Activated CD8-positive, alpha-beta memory T cell treated with anti-CD3 and anti-CD28 coated beads, Interleukin-2, amount 10 ng/mL, durations not matched to agents 7 days and 5 days (primary cell): ENCODE results near the gene CAB39. TPM values are rescaled to one million over a fixed set of nuclear protein-coding genes. Genes with fewer than 3 reads are reported as not detected.

ENCODE experiments used
- ATAC-seq: fragments of 150-1000 bp; cut with Tn5 transposase; one replicate; pipeline ENCODE4 v1.10.0; 2021; ENCODE audit warnings: moderate library complexity
- CTCF ChIA-PET: fragments of 350-600 bp; sonication (Branson Sonifier 250); formaldehyde crosslinking; loops from one replicate; lab custom pipeline; 2021; ENCODE audit warnings: antibody characterized with exemption; lab: Charles Lee
- DNase-seq: peaks from one replicate; pipeline ENCODE4 v3.0.0-alpha.2; 2020
- H3K27ac Mint-ChIP-seq: one replicate; pipeline ENCODE4 v1.8.0; 2021; ENCODE audit warnings: mild to moderate bottlenecking, mixed read lengths
- H3K27me3 Mint-ChIP-seq: one replicate; pipeline ENCODE4 v1.8.0; 2021; ENCODE audit warnings: mixed read lengths
- H3K36me3 Mint-ChIP-seq: one replicate; pipeline ENCODE4 v1.8.0; 2021; ENCODE audit warnings: mild to moderate bottlenecking, mixed read lengths
- H3K4me1 Mint-ChIP-seq: one replicate; pipeline ENCODE4 v1.8.0; 2021; ENCODE audit warnings: mixed read lengths
- H3K4me3 Mint-ChIP-seq: one replicate; pipeline ENCODE4 v1.8.0; 2021; ENCODE audit warnings: mild to moderate bottlenecking, moderate library complexity, mixed read lengths
- H3K9me3 Mint-ChIP-seq: one replicate; pipeline ENCODE4 v1.8.0; 2022; ENCODE audit warnings: low read depth, mixed read lengths
- total RNA-seq, 2 experiments: library from RNA; stranded (reverse); gene quantifications; one replicate each; pipeline ENCODE4 v1.2.3, GENCODE V29; 2021

CAB39 gene
- total RNA-seq, 2 experiments from 2014 or later: 148 to 174 TPM

DNA sequence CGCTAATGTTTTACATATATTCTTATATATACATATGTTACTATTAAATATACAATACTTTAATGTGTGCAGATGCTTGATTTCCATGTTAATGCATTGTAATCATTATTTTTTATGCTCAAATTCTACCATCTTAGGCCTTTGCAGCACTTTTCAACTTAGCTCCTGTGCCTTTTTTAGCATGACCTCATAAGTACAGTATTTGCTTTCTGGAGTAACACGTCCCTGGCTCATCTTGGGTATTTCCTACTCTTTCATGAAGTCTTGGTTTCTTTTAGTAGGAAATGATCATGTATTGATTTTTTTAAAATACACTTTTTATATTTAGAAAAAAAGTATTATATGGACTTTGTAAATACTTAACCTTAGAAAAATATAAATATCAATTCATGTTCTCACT is 36.5 kb downstream of the CAB39 start:
- no peaks in the 10 kb centered on the region for H3K9me3 Mint-ChIP-seq
- no peaks in the 10 kb centered on the region for H3K27me3 Mint-ChIP-seq
- H3K4me1 Mint-ChIP-seq: peaks cover 51% of the 10 kb centered on the region
- H3K36me3 Mint-ChIP-seq: peaks cover 62% of the 10 kb centered on the region
- no peak overlapping the region for H3K4me3 Mint-ChIP-seq
- CTCF ChIA-PET: interaction anchor here (1.2 kb wide), 1 partner anchor 48 kb away, joined by 3 read pairs; no protein-coding TSS in a partner anchor
- no peak for DNase-seq
- no peak overlapping the region for H3K27ac Mint-ChIP-seq
- no peak for ATAC-seq

DNA sequence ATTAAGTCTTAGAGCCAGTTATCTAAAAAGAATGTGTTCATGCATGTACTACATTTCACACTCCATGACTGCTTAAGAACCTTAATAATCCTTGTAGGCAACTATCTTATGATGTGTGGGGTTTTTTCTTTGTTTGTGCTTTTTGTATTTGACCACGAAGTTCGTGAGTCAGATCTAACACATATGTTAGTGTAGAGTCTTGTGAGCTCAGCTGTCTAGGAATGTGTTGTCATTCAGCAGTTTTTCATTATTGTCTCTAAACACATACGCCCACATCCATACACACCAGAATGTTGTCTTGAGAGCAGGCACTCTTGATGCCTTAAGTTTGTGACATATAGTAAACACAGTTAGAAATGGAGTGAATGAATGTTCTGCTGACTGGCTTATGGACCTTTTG is 38.4 kb downstream of the CAB39 start:
- peak overlapping the region; percentile 4 for H3K27ac Mint-ChIP-seq
- H3K36me3 Mint-ChIP-seq: peaks cover 62% of the 10 kb centered on the region
- no peak overlapping the region for H3K4me3 Mint-ChIP-seq
- CTCF ChIA-PET: interaction anchor here (0.8 to 2.2 kb wide), 3 partner anchors 12 to 48 kb away, joined by 3 to 6 read pairs (median 4); no protein-coding TSS in a partner anchor
- ATAC-seq (peak; percentile 74), DNase-seq (no peak)
- no peaks in the 10 kb centered on the region for H3K9me3 Mint-ChIP-seq
- H3K27me3 Mint-ChIP-seq: no peaks in the 10 kb centered on the region
- H3K4me1 Mint-ChIP-seq: peaks cover 65% of the 10 kb centered on the region

DNA sequence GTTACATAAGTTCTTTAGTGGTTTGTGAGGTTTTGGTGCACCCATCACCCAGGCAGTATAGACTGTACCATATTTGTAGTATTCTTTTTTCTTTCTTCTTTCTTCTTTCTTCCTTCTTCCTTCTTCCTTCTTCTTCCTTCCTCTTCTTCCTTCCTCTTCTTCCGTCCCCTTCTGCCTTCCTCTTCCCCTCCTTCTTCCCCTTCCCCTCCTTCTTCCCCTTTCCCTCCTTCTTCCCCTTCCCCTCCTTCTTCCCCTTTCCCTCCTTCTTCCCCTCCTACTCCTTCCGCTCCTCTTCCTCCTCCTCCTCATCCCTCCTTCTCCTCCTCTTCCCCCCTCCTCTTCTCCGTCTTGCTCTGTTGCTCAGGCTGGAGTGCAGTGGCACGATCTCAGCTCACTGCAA is 41.6 kb downstream of the CAB39 start:
- Mint-ChIP-seq H3K36me3 (peaks cover 54% of the 10 kb centered on the region), H3K27me3 (no peaks in the 10 kb centered on the region), H3K4me1 (peaks cover 71% of the 10 kb centered on the region), H3K9me3 (no peaks in the 10 kb centered on the region), H3K27ac (no peak overlapping the region), H3K4me3 (no peak overlapping the region)
- DNase-seq (no peak), ATAC-seq (no peak)
- CTCF ChIA-PET: no interaction called here

DNA sequence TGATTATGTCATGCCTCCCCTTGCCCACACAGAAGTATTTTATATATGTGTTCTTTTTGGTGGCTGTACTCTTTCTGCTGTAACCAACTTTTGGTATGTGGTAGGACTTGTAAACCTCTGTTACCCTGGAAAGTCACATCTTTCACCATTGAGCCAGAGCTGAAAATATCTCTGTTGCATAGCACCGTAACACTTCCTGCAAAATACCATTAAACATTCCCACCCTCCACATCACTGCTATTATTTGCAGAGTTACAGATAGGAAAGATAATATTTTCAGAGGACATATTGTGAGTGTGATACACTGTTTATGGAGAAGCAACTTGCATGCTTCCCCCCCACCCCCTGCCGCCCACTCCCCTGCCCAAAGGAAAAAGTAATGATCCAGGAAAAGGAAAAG is 44.8 kb downstream of the CAB39 start:
- CTCF ChIA-PET: interaction anchor here (1.0 to 1.2 kb wide), 2 partner anchors 17 to 597 kb away, joined by 4 read pairs; no protein-coding TSS in a partner anchor
- no peaks in the 10 kb centered on the region for H3K9me3 Mint-ChIP-seq
- H3K4me3 Mint-ChIP-seq: no peak overlapping the region
- no peaks in the 10 kb centered on the region for H3K27me3 Mint-ChIP-seq
- peaks cover 64% of the 10 kb centered on the region for H3K4me1 Mint-ChIP-seq
- H3K27ac Mint-ChIP-seq: peak overlapping the region; percentile 2
- peaks cover 57% of the 10 kb centered on the region for H3K36me3 Mint-ChIP-seq
- ATAC-seq: peak; percentile 29
- no peak for DNase-seq

DNA sequence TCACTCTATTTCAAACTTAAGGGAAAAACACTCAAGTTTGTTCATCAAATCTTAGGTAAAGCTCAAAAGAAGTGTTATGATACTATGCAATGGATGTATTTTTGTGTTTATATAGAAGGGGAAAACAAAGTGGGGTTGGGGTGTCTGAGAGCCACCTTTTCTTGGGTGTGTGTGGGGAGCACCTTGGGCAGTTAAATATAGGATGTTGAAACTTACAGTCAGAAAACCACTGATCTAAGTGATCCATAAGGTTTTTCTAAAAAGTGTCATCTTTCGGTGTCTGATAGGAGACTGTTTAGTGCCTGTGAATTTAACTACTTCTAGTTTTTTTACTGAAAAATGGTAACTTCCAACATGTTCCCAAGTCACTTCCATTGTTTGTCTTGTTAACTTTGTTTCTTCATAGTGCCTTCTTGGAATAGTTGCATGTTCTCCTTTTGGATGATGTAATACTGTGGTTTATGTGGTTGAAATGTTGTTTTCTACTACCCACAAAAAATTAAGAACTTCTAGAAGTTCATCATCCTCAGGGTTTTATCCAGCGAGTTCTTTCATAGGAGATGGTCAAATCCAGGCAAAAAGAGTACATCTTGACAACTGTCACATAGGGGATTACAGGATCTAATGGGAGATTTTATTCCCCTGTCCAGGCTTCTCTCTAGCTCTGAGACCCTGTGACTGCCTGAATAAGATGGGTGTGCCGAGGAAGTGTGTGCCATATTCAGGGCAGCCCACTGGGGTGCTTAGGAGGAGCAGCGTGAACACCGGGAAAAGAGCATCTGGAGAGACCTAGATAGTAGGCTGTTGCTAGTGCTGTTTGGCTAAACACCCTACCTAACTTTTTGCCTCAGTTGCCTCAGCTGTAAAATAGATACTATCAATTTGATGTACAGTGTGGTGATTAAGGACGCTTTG is 46.2 kb downstream of the CAB39 start:
- CTCF ChIA-PET: interaction anchor here (1.0 kb wide), 1 partner anchor 40 kb away, joined by 3 read pairs; no protein-coding TSS in a partner anchor
- ATAC-seq (no peak), DNase-seq (no peak)
- H3K9me3 Mint-ChIP-seq: no peaks in the 10 kb centered on the region
- peaks cover 62% of the 10 kb centered on the region for H3K4me1 Mint-ChIP-seq
- peaks cover 57% of the 10 kb centered on the region for H3K36me3 Mint-ChIP-seq
- no peak overlapping the region for H3K4me3 Mint-ChIP-seq
- peak overlapping the region; percentile 58 for H3K27ac Mint-ChIP-seq
- no peaks in the 10 kb centered on the region for H3K27me3 Mint-ChIP-seq

DNA sequence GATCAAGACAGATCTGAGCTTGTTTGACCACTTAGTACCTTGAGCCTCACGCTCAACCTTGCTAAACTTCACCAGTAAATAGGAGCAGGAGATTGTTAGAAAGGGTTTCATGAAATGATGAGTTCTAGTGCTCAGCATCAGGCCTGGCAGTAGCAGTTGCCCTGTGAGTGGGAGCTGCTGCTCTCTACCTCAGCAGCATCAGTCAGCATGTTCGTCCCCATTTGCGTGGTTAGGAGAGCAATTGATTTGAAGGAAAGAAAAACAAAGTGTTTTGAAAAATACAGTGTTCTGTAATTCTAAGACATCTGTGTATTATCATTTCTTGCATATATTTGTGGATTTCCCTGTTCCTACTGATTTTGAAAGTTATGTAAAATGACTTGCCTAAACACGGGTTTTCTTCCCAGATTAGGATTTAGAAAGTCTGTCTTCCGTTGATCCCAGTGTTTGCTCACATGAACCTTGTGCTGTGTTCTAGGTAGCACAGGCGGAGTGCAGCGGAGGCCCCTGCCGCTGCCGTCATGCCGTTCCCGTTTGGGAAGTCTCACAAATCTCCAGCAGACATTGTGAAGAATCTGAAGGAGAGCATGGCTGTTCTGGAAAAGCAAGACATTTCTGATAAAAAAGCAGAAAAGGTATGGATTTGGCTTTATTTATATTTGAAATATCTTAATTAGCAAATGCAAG is 47.0 kb downstream of the CAB39 start:
- H3K27me3 Mint-ChIP-seq: no peaks in the 10 kb centered on the region
- ATAC-seq: no peak
- H3K9me3 Mint-ChIP-seq: no peaks in the 10 kb centered on the region
- H3K4me3 Mint-ChIP-seq: no peak overlapping the region
- H3K36me3 Mint-ChIP-seq: peaks cover 63% of the 10 kb centered on the region
- CTCF ChIA-PET: interaction anchor here (1.0 kb wide), 1 partner anchor 39 kb away, joined by 3 read pairs; no protein-coding TSS in a partner anchor
- peak overlapping the region; percentile 49 for H3K27ac Mint-ChIP-seq
- no peak for DNase-seq
- H3K4me1 Mint-ChIP-seq: peaks cover 58% of the 10 kb centered on the region

DNA sequence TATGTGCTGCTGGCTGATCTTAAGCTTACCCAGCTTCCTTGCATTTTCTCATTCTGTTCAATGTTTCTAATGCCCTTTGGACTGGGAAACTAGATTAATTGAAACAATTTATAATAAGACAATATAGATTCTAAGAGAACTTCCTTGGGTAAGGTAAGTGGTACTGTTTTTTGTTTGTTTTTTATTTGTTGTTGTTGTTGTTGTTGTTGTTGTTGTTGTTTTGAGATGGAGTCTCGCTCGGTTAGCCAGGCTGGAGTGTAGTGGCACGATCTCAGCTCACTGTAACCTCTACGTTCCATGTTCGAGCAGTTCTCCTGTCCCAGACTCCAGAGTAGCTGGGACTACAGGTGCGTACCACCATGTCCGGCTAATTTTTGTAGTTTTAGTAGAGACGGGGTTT is 49.1 kb downstream of the CAB39 start:
- DNase-seq (no peak), ATAC-seq (no peak)
- H3K9me3 Mint-ChIP-seq: no peaks in the 10 kb centered on the region
- no peaks in the 10 kb centered on the region for H3K27me3 Mint-ChIP-seq
- peaks cover 69% of the 10 kb centered on the region for H3K36me3 Mint-ChIP-seq
- CTCF ChIA-PET: interaction anchor here (0.9 to 2.3 kb wide), 10 partner anchors 8 to 144 kb away, joined by 3 to 9 read pairs (median 4); no protein-coding TSS in a partner anchor
- H3K4me1 Mint-ChIP-seq: peaks cover 53% of the 10 kb centered on the region
- H3K27ac Mint-ChIP-seq: no peak overlapping the region
- no peak overlapping the region for H3K4me3 Mint-ChIP-seq

DNA sequence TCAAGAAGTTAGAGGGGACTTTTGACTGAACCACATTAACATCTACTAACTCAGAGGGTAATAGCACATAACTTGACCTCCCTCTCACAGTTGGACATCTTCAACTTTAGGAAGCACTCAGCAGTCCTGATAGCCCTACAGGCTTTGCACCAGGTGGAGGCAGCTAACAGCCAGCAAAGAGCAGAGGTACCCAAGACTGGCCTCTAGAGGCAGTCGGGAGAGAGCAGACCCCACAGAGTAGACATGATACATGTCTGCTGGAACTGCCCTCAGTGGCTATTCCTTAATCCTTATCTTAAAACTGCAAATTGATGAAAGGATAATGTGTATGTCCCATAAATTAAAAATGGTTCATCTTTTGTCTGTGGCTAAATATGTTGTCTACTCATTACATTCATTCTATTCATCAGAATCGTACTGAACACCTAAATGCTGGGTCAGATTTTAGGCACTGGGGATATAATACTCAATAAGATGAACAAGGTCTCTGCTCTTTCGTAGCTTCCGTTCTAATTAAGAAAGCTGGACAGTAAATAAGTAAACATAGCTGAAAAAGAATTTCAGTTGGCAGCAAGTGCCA is 49.8 kb downstream of the CAB39 start:
- DNase-seq: peak; percentile 55
- CTCF ChIA-PET: interaction anchor here (0.9 to 2.3 kb wide), 10 partner anchors 10 to 144 kb away, joined by 3 to 9 read pairs (median 4); no protein-coding TSS in a partner anchor
- peak; percentile 87 for ATAC-seq
- Mint-ChIP-seq H3K4me1 (peaks cover 51% of the 10 kb centered on the region), H3K27ac (peak overlapping the region; percentile 52), H3K4me3 (no peak overlapping the region), H3K36me3 (peaks cover 71% of the 10 kb centered on the region), H3K27me3 (no peaks in the 10 kb centered on the region), H3K9me3 (no peaks in the 10 kb centered on the region)

DNA sequence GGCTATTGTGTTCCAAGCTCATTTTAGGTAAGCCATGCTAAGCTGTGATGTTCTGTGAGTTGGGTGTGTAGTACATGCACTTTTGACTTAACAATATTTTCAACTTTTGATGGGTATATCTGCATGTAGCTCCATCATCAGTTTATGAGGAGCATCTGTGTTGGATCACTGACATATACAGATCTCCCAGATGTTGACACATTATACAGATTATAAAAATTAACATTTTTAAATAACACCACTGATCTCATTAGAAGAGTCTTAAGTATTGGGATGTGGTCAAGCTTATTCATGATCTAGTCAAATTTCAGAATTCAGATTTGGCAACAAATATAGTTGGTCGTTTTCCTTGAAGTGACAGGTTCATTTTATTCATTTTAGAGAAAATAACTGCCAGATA is 51.7 kb downstream of the CAB39 start:
- no peaks in the 10 kb centered on the region for H3K27me3 Mint-ChIP-seq
- peaks cover 77% of the 10 kb centered on the region for H3K36me3 Mint-ChIP-seq
- CTCF ChIA-PET: no interaction called here
- DNase-seq (no peak), ATAC-seq (no peak)
- no peak overlapping the region for H3K4me3 Mint-ChIP-seq
- H3K9me3 Mint-ChIP-seq: no peaks in the 10 kb centered on the region
- H3K27ac Mint-ChIP-seq: no peak overlapping the region
- peaks cover 50% of the 10 kb centered on the region for H3K4me1 Mint-ChIP-seq

DNA sequence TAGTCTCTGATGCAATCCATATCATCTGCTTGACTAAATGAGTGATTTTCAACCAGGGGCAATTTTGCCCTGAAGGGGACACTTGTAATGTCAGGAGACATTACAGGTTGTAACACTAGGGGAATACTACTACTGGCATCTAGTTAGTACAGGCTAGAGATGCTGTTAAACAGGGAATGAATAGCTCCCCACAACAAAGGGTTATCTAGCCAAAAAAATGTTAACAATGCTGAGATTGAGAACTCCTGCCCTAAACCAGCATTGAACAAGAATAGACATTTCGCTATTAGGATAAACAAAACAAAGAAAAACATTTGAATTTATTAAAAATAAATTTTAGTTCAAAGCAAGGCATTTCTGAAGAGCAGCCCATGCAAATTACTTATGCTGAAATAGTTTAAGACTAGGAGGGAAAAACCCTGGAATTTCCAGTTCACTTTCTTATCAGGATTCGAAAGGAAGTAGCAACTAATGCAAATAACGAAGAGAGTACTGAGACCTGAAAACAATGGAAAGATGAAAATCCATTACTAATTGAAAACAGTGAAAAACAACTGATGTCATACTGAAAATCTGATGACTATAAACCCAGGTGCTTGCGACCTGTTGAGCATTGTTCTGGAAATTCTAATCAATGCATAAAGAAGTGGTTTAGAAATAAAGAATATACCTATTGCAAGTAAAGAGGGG is 53.1 kb downstream of the CAB39 start:
- DNase-seq (no peak), ATAC-seq (no peak)
- H3K27me3 Mint-ChIP-seq: no peaks in the 10 kb centered on the region
- peaks cover 77% of the 10 kb centered on the region for H3K36me3 Mint-ChIP-seq
- H3K4me3 Mint-ChIP-seq: no peak overlapping the region
- H3K9me3 Mint-ChIP-seq: no peaks in the 10 kb centered on the region
- H3K4me1 Mint-ChIP-seq: peaks cover 49% of the 10 kb centered on the region
- no peak overlapping the region for H3K27ac Mint-ChIP-seq
- CTCF ChIA-PET: interaction anchor here (1.3 kb wide), 1 partner anchor 47 kb away, joined by 3 read pairs; no protein-coding TSS in a partner anchor

DNA sequence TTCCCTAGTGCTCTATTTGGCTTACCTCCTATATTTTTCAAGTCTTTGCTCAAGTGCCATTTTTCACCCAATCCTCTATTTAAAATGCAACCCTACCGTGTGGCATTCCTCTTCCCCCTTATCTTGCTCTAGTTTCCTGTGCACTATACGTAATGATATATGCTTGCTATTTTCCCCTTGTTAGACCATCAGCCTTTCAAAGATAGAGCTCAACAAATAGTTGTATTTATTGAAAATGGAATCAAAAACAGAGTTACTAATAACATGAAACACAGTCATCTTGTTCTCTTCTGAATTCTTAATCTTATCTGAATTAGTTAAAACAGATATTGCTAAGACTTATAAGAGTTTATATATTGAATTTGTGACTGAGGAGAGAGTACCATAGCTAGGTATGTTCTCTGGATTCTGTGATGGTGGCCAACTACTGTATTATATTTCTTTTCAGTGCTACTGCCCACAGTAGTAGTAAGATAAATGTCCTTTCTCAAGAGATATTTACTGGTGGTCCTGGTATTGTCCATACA is 55.3 kb downstream of the CAB39 start:
- Mint-ChIP-seq H3K27ac (peak overlapping the region; percentile 17), H3K9me3 (no peaks in the 10 kb centered on the region), H3K36me3 (peaks cover 79% of the 10 kb centered on the region), H3K4me1 (peaks cover 64% of the 10 kb centered on the region), H3K27me3 (no peaks in the 10 kb centered on the region), H3K4me3 (no peak overlapping the region)
- no peak for ATAC-seq
- no peak for DNase-seq
- CTCF ChIA-PET: interaction anchor here (1.2 kb wide), 1 partner anchor 74 kb away, joined by 3 read pairs; no protein-coding TSS in a partner anchor

DNA sequence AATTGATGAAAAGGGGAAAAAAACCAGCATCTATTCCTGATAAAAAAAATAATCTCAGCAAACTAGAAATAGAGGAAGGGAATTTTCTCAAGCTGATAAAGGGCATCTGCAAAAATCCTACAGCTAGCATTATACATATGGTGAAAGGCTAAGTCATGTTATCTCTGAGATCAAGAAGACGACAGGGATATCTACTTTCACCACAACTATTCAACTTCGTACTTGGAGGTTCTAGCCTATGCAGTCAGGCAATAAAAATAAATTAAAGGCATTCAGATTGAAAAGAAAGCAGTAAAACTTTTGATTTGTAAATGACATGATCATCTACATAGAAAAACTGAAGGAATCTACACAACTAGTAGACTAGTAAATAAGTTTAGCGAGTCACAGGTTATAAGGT is 58.2 kb downstream of the CAB39 start:
- CTCF ChIA-PET: interaction anchor here (0.6 to 1.2 kb wide), 4 partner anchors 9 to 248 kb away, joined by 3 to 4 read pairs (median 3); no protein-coding TSS in a partner anchor
- no peak overlapping the region for H3K4me3 Mint-ChIP-seq

More for the DNA sequence above, 58.2 kb downstream of the CAB39 start:
- Mint-ChIP-seq H3K4me1 (peaks cover 80% of the 10 kb centered on the region), H3K27me3 (no peaks in the 10 kb centered on the region), H3K9me3 (no peaks in the 10 kb centered on the region), H3K27ac (peak overlapping the region; percentile 76), H3K36me3 (peaks cover 85% of the 10 kb centered on the region)
- no peak for ATAC-seq
- DNase-seq: no peak
